Measurements from ENCODE around the gene PF4V1.
"Not testable (repeated sequence)": the region's sequence is repeated elsewhere in the genome, so short reads cannot be mapped to it uniquely, and the experiment has no call there.

Gene PF4V1

DNA sequence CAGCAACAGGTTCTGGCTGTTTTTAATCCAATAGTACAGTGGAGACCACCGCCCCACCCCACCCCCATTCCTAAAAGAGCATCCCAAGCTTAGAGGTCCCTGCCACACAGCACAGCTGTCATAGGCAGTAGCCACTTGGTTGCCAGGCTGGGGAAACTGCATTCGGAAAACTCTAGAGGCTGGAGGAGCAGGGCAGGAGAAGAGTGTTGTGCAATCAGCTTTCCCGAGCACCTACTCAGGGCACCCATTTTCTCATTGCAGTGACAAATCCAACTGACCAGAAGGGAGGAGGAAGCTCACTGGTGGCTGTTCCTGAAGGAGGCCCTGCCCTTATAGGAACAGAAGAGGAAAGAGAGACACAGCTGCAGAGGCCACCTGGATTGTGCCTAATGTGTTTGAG lies 17.2 kb downstream of the PF4V1 start:
- no peak for DNase-seq (ENCODE audit: low read depth in 2 of 2)

DNA sequence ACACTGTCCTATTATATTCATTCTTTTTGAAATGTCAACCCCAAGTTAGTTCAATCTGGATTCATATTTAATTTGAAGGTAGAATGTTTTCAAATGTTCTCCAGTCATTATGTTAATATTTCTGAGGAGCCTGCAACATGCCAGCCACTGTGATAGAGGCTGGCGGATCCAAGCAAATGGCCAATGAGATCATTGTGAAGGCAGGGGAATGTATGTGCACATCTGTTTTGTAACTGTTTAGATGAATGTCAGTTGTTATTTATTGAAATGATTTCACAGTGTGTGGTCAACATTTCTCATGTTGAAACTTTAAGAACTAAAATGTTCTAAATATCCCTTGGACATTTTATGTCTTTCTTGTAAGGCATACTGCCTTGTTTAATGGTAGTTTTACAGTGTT lies 17.7 kb downstream of the PF4V1 start:
- DNase-seq (ENCODE audit: low read depth in 2 of 2): no peak

DNA sequence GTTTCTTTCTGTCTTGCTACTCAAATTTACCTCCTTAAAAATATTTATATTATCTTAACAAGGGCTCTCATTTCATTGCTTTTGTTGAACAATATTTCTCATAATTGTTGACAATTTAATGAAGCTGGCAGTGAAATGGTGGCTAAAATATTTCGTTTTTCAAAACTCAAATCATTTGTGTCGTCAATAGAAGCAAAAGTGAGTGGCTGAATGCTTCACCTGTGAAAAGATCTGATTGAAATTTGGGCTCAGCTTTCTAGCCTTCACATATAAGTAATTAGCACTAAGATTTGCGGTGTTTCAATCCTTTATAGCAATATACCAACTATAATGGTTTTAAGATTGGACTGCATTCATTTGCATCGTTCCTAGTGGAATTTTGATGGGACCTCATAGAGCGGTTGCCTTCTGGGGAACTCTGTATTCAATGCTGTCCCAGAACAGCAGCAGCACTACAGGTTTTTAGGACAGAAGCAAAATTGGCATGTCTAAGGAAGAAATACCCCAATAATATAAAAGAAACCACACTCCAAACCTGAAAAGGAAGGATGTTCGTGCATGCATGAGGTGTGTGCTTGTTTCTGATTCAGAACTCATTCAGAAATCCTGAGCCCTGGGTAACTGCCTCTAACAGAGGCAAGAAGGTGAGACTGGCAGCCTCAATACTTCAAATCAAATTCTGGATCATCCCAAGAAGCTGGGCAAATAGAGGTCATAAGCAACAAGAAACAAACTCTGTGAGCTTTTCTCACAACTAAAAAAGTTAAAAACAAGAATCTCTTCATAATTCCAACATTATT lies 18.6 kb downstream of the PF4V1 start:
- no peak for DNase-seq (ENCODE audit: low read depth in 2 of 2)

DNA sequence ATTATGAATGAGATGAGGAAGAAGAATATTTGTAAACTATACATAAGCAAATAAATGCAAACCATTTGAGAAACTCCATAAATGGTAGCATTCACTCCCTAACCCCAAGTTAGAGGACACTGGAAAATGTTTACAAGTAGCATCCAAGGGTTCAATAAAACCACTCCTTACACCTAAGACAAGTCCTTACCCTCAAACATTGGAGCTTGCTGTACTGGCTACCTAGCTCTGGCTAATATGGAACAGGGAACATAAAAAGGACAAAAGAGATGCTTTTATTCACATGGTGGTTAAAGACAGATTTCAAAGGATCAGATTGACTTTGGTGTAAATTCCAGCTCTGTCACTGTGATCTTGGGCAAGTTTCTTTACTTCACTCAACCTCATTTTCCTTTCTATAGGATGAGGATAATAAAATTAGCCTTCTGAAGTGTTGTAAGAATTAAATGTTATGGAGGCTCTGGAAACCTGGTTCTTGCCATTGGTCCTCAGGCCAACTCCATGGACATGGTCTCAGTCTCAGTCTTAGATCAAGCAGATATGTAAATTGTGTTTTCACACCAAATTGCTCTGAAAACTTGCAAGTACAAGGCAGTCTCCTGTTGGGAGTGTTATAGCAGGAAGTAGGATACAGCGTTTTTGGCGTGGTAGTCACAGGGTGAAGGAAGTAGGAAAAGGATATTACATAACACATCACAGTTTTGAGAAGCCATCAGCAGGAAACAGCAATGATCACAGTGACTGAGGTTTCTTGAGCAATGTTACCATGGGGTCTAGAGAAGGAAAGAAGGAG lies 19.4 kb downstream of the PF4V1 start:
- DNase-seq (ENCODE audit: low read depth in 2 of 2): no peak

DNA sequence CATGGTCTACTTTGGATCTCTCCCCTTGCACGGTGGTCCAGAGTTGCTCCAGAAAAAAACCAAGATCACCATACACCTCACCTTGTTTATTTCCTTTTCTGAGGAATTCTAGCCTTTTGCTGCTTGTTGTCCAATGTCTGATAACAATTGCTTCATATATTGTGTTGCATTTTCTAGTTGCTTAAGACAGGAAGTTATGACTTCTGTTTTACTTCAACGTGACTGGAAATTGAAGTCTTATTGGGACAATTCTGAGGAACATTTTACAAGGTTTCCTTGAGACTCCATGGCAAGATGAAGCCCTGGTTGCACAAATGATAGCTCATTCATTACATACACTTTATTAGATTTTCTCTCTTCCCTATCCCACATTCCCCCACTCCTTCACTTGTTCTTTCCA lies 21.3 kb downstream of the PF4V1 start:
- no peak for DNase-seq (ENCODE audit: low read depth in 2 of 2)

DNA sequence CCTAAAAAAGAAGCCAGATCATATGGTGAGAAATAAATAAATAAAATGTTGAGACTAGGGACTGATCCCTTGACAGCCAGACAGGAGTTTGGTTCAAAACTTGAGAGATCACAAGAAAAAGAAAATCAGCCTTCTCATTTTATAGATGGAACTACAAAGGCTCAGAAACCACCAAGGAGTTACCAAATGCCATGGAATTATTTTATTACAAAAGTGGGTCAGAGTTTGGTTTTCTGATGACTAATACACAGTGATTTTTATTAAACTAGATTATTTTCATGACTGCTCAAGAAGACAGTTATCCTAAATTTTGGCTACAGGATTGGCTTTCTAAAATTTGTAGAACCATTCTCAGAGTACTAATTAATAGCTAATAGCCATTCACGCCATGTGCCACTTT lies 22.3 kb downstream of the PF4V1 start:
- no peak for DNase-seq (ENCODE audit: low read depth in 2 of 2)

DNA sequence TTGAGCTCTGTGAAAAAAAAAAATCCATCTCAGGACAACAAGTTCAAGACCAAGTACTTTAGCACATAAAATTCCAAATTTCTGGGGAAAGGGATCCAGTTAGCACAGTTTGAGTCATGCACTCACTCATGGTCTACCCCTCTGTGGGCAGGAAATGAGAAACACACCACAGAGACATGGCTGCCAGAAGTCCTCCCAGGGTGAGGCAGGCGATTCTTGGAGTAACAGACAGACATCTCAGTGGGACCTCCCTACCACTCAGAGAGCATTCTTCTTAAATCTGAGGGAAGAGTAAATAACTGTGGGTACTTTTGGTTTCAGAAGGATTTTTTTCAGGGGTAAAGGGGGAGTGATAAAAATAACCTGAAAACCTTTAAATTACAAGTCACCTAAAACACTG lies 30.2 kb downstream of the PF4V1 start:
- DNase-seq (ENCODE audit: low read depth in 2 of 2): no peak

DNA sequence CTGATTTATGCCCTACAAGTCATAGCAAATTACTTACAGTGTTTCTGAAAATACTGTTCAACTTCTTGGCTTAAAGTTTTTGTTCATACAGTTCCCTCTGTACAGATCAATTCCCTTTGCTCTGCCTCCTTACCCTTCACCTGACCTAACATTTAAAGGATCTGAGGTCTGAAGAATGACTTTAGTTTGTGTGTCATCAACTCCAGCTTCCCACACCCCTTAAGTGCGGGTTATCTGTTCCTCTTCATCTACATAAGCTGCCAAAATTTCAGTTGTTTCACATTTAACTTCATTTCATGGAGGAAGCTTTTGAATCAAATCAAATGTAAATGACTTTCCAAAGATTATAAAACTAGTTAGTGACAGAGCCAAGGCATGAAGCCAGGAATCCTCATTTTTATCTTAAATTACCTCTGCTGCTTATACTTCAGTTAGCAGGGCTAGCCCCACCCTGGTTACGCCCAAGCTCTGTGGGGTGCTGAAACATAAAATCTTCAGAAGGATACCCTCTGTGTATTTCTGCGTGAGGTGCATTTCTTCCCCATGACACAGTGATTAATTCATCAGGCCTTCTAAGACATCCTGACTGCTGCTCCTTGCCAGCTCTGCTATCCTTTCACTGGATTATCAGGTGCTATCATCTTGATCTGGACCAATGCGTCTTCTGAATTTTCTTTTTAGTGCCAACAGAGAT lies 32.6 kb downstream of the PF4V1 start:
- no peak for DNase-seq (ENCODE audit: low read depth in 2 of 2)

DNA sequence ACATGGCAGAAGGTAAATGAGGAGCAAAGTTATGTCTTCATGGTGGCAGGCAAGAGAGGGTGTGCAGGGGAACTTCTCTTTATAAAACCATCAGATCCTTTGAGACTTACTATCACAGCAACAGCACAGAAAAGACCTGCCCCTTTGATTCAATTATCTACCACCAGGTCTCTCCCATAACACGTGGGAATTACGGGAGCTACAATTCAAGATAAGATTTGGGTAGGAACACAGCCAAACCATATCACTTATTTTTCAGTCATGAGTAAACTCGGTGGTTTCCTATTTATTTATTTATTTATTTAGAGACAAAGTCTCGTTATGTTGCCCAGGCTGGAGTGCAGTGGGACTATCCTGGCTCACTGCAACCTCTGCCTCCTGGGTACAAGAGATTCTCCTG lies 38.2 kb downstream of the PF4V1 start:
- no peak for DNase-seq (ENCODE audit: low read depth in 2 of 2)

DNA sequence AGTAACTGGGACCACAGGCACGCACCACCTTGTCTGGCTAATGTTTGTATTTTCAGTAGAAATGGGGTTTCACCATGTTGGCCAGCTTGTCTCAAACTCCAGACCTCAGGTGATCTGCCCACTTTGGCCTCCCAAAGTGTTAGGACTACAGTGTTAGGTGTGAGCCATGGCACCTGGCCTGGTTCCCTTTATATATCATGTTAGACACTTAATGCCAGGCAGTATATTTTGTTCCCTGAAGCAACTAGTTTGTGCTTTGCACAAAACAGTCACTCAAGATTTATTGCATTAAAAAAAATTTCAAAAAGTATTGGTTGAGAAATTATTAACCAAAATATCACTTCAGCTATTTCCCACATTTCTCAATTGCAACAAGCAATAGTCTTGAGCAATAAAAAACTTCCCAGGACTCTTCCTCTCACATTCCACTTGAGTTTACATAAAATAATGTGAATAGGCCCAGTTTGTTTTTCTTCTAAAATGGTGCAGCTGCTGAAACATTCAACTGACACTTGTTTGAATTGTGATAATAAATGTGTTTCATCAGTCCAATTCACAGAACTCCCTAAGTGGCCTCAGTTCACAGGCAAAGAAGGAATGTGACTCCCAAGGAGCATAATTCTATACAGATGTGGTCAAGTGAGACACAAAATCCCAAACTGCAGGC lies 38.8 kb downstream of the PF4V1 start:
- DNase-seq (ENCODE audit: low read depth in 2 of 2): no peak

DNA sequence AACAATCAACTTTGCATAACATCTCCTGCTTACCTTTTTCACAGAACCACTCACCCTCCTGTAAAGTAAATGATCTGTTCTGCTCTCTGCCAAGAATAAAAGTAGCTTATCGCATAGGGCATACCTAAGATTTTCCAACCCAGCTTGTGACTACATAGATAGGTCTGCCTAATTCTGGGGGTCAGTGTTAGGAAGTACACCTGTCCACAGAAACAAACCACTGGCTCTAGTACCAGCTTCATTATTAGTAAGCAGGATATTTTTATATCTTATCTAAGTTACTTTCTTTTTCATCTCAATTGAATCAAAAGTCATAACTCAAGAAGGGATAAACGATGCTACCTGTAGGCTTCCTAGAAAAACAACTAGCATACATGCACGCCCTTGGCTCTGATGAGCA lies 39.9 kb downstream of the PF4V1 start:
- DNase-seq (ENCODE audit: low read depth in 2 of 2): no peak

DNA sequence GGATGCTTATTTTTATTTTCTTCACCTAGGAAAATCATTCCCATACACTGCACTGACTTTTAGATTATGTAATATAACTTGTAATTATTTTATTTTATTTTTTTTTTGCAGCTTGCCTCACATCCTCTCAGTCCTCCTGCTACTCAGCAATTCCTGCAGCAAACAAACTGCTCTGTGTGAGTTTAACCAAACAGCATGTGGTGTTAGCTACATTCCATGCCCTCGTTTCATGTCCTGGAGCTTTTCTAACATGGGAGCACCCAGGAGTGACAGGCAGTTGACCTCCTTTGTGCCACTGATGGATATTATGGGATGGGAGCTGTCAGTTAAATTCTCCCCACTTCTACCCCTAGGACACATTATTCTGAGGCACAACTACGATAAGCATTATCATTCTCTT lies 40.9 kb downstream of the PF4V1 start:
- DNase-seq (ENCODE audit: low read depth in 2 of 2): no peak

DNA sequence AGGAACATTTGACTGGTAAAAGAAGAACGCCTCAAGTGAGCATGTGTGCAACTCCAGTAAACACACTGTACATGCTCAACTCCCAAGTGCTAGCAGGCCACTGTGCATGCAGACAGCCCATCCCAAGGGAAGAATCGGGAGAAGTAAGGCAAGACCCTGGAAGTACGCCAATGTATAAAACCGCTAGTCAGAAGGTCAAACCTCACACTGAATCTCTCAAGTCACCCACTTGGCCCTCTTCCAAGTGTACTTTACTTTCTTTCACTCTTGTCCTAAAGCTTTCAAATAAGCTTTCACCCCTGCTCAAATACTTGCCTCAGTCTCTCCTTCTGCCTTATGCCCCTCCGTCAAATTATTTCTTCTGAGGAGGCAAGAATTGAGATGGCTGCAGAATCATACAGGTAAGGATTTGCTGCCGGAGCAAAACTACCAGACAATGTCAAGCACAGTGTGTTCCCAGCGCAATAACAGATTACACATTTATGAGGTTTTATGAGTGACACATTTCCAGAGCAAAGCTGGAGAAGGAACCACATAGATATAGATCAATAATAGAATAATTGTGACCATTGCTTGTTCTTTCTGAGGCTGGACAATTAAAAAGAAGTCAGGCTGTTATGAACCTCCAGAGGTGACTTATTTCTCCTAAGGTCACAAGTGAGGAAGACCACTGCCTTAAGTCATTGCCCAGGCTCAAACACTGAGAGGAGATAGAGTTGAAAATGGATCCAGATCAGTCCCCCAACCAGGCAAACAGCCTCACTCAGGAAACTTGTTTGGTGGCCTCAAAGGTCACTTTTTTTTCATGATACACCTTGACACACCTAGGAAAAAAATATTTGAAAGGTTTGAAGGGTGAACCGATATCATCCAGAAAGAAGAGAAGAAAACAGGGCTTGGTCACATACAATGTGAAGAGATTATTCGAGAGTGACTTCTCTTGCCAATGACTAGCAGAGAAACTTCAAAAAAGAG lies 42.4 kb downstream of the PF4V1 start:
- no peak for DNase-seq (ENCODE audit: low read depth in 2 of 2)

DNA sequence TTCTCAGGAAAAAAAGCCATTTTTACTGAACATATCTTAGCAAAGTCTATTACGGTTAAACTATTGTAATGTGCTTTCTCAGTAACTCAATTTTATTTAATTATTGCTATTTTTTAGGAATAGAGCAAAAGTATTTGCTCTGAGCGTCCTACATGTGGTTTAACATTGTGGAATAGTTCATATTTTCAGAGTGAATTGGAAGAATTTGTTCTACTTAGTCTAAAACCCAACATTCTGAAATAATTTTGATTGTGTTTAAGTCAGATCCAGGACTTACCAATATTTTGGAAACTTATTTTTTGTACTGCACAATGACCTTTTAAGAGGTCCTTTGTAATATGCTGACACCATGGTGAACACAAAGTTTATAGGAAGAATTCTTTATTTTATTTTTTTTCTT lies 43.3 kb downstream of the PF4V1 start:
- no peak for DNase-seq (ENCODE audit: low read depth in 2 of 2)

DNA sequence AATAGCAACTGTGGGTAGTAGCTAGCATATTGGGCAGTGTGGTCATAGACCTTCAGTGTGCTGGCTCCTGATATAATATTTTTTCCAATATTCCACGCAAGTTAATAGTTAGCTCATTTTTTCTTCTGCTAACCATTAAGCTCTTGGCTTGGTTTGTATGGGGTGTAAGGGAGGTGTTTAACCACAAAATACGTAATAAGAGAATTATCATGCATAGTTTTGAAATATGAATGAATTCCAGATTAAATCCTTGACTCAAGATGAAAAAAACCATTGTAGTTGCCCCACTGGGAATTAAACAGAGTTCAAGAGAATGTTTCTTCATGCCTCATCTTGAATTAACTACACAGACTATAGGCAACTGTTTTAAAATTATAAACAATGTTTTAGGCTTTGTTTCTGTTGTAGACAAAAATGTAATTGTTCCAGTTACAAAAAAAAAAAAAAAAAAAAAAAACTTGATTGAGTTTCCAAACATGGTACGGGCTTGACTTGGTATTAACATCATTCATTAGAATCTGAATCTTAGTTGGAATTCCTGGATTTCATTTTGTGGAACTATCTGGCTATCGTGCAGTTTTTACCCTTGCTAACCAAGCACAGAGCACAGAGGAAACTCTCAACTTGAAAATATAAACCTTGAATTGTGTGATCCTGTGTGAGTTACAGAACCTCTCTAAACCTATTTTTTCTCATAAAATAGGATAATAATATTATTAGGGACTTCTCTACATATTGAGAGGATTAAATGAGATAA lies 44.5 kb downstream of the PF4V1 start:
- DNase-seq (ENCODE audit: low read depth in 2 of 2): no peak

DNA sequence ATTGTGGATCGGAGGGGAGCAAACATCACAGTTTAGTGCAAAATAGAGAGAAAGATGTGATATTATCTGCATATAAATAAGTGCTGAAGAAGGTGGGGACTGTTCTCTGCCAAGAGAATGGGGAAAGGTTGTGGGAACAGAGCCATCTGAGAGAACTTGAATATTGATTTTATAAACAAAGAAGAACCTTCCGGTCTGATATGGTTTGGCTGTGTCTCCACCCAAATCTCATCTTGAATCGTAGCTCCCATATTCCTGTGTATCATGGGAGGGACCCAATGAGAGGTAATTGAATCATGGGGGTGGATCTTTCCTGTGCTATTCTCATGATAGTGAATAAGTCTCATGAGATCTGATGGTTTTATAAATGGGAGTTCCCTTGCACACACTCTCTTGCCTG lies 46.2 kb downstream of the PF4V1 start:
- not testable (repeated sequence) for DNase-seq (ENCODE audit: low read depth in 2 of 2)

DNA sequence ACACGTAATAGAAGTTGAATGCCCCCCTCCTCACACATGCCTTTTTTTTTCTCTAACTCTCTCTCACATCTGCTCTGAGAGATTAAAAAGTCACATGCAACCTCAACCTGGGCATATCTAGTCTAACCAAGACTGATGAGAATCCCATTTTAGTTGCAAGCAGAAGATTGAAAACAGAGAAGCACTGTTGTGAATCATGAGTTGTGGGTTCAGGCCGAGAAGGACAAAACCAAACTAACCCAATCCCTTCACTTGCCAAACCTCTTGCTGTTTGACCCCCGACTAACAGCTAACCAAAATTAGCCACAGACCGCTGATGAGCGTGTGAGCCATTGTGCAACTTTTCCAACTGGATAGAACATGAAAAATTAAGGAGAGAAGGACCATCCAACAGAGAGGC lies 47.9 kb downstream of the PF4V1 start:
- DNase-seq (ENCODE audit: low read depth in 2 of 2): no peak

DNA sequence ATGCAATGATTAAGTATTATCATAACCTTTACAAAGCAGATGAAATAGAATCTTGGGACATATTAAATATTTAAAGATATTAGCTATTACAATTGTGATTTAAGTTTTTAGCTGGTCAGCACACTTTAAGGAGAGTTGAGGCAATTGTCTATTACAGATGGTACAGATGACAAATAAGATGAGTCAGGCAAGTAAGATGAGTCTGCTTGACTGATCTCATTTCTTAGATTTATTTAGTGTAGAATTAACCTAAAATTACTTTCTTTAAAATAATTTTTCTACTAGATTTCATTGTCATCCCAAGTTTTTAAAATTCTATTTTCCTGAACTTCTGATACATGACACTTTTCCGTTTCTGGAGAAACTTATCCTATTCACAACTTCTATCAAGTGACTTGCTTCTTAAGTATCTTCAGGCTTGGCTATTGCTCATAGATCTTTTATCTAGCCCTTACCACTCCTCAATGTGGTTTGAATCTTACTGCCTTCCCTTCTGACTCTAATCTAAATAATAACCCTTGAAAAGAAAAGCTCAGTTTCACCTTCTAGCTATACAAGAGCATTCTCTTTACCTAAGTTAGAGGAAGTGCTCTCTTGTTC lies 49.0 kb downstream of the PF4V1 start:
- DNase-seq (ENCODE audit: low read depth in 2 of 2): no peak

DNA sequence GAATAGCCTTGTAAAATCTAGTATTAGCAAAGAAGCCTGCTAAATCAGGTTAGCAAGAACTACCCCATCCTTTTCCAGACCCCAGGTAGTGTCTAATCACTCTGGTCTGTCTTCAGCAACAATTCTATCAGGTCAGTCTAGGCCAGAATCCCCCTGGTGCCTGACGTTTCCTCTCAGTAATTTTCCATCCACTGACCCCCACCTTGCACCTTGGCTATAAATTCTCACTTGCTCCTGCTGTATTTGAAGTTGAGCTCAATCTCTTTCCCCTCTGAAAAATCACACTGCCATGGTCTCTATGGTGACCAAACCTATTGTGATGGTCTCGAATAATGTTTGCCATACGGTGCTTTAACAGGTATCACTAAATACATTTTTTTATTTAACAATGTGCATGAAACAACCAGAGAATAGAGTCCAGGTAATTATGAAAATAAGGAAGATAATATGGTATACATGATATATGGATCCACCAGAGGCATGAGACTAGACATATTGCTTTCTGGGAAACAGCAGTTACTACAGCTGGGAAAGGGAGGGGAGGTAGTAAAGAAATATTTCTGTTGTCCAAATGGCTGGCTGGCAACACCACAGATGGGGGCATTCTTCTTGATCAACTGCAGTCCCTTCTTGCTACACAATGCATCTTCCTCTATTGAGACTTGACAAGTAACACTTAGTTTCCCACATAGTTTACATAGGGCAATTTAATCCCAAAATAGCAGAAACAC lies 49.9 kb downstream of the PF4V1 start:
- no peak for DNase-seq (ENCODE audit: low read depth in 2 of 2)
